Stimulated activated memory B cell treated with anti-CD40 and anti-IgM and Interleukin-4, amounts not matched to agents 10 μg/mL and 1 μg/mL and 100 μg/mL, for 72 hours (primary cell): Measurements from ENCODE around the gene UBQLN4.
A peak's percentile ranks its signal among the peaks of the same experiment; 100 is the strongest.
"Not testable (repeated sequence)": the region's sequence is repeated elsewhere in the genome, so short reads cannot be mapped to it uniquely, and the experiment has no call there.

Experiments used
- ATAC-seq: fragments of 150-1000 bp; cut with Tn5 transposase; 2 replicates; pipeline ENCODE4 v1.10.0; 2021
- H3K27ac Mint-ChIP-seq: one replicate; pipeline ENCODE4 v1.8.0; 2022; ENCODE audit warnings: mild to moderate bottlenecking, mixed read lengths
- H3K27me3 Mint-ChIP-seq: one replicate; pipeline ENCODE4 v1.8.0; 2022; ENCODE audit warnings: mixed read lengths
- H3K36me3 Mint-ChIP-seq: one replicate; pipeline ENCODE4 v1.8.0; 2022; ENCODE audit warnings: mixed read lengths
- H3K4me1 Mint-ChIP-seq: one replicate; pipeline ENCODE4 v1.8.0; 2022; ENCODE audit warnings: mixed read lengths
- H3K4me3 Mint-ChIP-seq: one replicate; pipeline ENCODE4 v1.8.0; 2022; ENCODE audit warnings: mild to moderate bottlenecking, moderate library complexity, mixed read lengths
- H3K9me3 Mint-ChIP-seq: one replicate; pipeline ENCODE4 v1.8.0; 2022; ENCODE audit warnings: mixed read lengths

UBQLN4 gene

DNA sequence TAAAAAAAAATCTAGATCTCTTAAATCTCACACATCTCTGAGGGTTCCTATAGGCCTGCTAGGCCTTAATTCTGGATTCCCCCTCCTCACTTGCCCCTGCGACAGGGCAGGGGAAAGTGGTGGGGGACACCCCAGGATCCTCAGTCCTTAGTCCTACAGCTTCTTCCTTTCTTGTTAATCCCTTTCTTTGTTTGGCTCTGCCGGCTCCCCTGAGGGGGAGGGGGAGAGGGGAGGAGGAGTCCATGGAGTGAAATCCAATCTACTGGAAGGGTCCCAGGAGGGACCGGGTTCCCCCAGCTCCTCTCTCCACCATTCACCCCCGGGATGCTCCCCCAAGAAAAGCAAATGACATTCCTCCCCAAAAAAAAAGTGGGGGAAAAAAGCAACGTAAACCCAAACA lies 20.1 kb upstream of the UBQLN4 start:
- no peak for ATAC-seq
- H3K27me3 Mint-ChIP-seq, result peaks cover 17% of the 10 kb centered on the region

GRCh38 chr1:156073110-156073687 lies 19.6 kb upstream of the UBQLN4 start:
- no peak overlapping the region for H3K4me3 Mint-ChIP-seq
- H3K4me1 Mint-ChIP-seq, result peaks cover 9% of the 10 kb centered on the region
- no peaks in the 10 kb centered on the region for H3K36me3 Mint-ChIP-seq
- no peaks in the 10 kb centered on the region for H3K9me3 Mint-ChIP-seq
- ATAC-seq, result no peak
- no peak overlapping the region for H3K27ac Mint-ChIP-seq
- peaks cover 17% of the 10 kb centered on the region for H3K27me3 Mint-ChIP-seq

More for the DNA sequence above, 20.1 kb upstream of the UBQLN4 start:
- Mint-ChIP-seq H3K9me3 (no peaks in the 10 kb centered on the region), H3K27ac (no peak overlapping the region), H3K36me3 (no peaks in the 10 kb centered on the region), H3K4me3 (no peak overlapping the region), H3K4me1 (peaks cover 9% of the 10 kb centered on the region)

GRCh38 chr1:156072251-156072650 lies 18.7 kb upstream of the UBQLN4 start:
- H3K4me1 Mint-ChIP-seq, result peaks cover 9% of the 10 kb centered on the region
- H3K9me3 Mint-ChIP-seq, result no peaks in the 10 kb centered on the region
- H3K27ac Mint-ChIP-seq, result no peak overlapping the region
- no peak for ATAC-seq
- no peak overlapping the region for H3K4me3 Mint-ChIP-seq
- H3K36me3 Mint-ChIP-seq, result no peaks in the 10 kb centered on the region
- peaks cover 17% of the 10 kb centered on the region for H3K27me3 Mint-ChIP-seq

GRCh38 chr1:156071332-156071816 lies 17.8 kb upstream of the UBQLN4 start:
- ATAC-seq, H3K36me3 Mint-ChIP-seq, H3K9me3 Mint-ChIP-seq, H3K27ac Mint-ChIP-seq, H3K4me3 Mint-ChIP-seq: not testable (repeated sequence)
- H3K4me1 Mint-ChIP-seq, result peaks cover 12% of the 10 kb centered on the region
- peaks cover 17% of the 10 kb centered on the region for H3K27me3 Mint-ChIP-seq

DNA sequence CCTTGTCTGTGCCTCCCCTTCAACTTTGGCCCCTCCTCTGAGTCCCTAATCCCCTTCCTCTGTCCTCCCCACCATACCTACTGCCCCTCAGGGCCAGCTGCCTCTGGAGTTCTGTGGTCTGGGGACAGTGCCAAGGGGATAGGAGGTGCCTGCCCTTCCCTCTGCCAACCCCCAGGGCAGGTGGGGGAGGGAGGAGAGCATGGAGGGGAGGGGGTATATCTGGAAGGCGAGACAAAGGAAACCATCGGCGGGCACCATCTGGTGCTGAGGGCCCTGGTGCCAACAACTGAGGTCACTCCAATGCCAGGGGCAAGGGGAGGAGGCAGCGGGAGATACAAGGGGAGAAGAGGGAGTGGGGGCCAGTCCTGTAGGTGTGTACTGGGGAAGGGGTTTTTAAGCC lies 16.9 kb upstream of the UBQLN4 start:
- H3K36me3 Mint-ChIP-seq, result no peaks in the 10 kb centered on the region
- peaks cover 17% of the 10 kb centered on the region for H3K27me3 Mint-ChIP-seq
- no peaks in the 10 kb centered on the region for H3K9me3 Mint-ChIP-seq
- H3K4me1 Mint-ChIP-seq, result peaks cover 13% of the 10 kb centered on the region
- ATAC-seq, result no peak
- no peak overlapping the region for H3K4me3 Mint-ChIP-seq
- H3K27ac Mint-ChIP-seq, result no peak overlapping the region

DNA sequence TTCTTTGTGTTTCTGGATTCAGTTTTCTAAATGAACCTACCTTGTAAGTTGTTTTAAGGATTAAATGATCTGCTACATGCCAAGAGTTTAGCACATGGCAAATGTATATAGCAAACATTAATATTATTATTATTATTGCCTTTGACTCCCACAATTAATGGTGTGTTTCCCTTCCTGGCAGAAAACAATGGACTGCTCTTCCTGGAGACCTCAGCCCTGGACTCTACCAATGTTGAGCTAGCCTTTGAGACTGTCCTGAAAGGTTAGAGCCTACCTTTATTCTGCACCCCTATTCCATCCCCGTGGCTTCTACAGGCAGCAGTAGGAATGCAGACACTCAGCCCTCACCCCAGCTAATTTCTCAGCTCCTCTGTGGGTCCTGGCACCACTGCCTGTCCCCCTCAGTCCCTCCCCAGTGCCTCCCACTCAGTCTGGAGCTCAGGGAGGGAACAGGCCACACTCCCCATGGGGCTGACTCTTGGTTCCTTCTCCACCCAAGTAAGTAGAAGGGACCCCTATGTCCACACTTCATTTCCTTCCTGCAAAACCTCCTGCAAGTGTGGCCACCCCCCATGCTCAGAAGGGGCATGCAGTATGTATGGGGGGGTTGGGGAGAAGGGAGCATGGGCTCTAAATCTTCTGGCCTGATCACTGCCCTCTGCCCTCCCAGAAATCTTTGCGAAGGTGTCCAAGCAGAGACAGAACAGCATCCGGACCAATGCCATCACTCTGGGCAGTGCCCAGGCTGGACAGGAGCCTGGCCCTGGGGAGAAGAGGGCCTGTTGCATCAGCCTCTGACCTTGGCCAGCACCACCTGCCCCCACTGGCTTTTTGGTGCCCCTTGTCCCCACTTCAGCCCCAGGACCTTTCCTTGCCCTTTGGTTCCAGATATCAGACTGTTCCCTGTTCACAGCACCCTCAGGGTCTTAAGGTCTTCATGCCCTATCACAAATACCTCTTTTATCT lies 16.2 kb upstream of the UBQLN4 start:
- H3K27me3 Mint-ChIP-seq, result peaks cover 17% of the 10 kb centered on the region
- H3K36me3 Mint-ChIP-seq, result no peaks in the 10 kb centered on the region
- H3K9me3 Mint-ChIP-seq, result no peaks in the 10 kb centered on the region
- no peak overlapping the region for H3K27ac Mint-ChIP-seq
- H3K4me1 Mint-ChIP-seq, result peaks cover 8% of the 10 kb centered on the region
- no peak overlapping the region for H3K4me3 Mint-ChIP-seq
- no peak for ATAC-seq

DNA sequence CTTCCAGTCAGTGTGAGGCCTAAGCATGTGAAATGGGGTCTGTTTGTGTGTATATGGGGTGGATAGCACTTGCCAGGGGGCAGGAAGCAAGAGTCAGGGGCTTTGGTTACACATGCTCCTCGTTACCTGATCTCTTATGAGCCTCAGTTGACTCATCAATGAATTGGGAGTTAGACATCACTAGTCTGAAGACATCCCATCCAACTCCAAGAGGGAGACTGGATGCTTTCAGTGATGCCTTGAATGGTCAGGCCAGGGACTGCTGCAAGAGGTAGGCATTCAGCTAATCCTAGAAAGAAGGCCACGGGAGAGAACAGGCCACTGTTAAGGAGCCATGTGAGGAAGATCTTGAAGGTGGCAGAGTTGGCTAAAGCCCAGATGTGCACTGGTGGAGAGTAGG lies 13.7 kb upstream of the UBQLN4 start:
- H3K4me3 Mint-ChIP-seq, result no peak overlapping the region
- H3K27me3 Mint-ChIP-seq, result peaks cover 17% of the 10 kb centered on the region
- no peak overlapping the region for H3K27ac Mint-ChIP-seq
- H3K9me3 Mint-ChIP-seq, result no peaks in the 10 kb centered on the region
- no peak for ATAC-seq
- H3K4me1 Mint-ChIP-seq, result peaks cover 8% of the 10 kb centered on the region
- no peaks in the 10 kb centered on the region for H3K36me3 Mint-ChIP-seq

GRCh38 chr1:156065871-156066270 lies 12.3 kb upstream of the UBQLN4 start:
- H3K36me3 Mint-ChIP-seq, result no peaks in the 10 kb centered on the region
- no peak for ATAC-seq
- H3K4me3 Mint-ChIP-seq, result no peak overlapping the region

GRCh38 chr1:156065212-156065611 lies 11.6 kb upstream of the UBQLN4 start:
- no peaks in the 10 kb centered on the region for H3K36me3 Mint-ChIP-seq
- no peaks in the 10 kb centered on the region for H3K9me3 Mint-ChIP-seq
- H3K27ac Mint-ChIP-seq, result no peak overlapping the region
- H3K4me3 Mint-ChIP-seq, result no peak overlapping the region
- peaks cover 8% of the 10 kb centered on the region for H3K4me1 Mint-ChIP-seq
- ATAC-seq, result no peak
- H3K27me3 Mint-ChIP-seq, result peaks cover 3% of the 10 kb centered on the region

More at GRCh38 chr1:156065871-156066270, 12.3 kb upstream of the UBQLN4 start:
- Mint-ChIP-seq H3K9me3 (no peaks in the 10 kb centered on the region), H3K27ac (no peak overlapping the region), H3K4me1 (peaks cover 8% of the 10 kb centered on the region), H3K27me3 (peaks cover 10% of the 10 kb centered on the region)

DNA sequence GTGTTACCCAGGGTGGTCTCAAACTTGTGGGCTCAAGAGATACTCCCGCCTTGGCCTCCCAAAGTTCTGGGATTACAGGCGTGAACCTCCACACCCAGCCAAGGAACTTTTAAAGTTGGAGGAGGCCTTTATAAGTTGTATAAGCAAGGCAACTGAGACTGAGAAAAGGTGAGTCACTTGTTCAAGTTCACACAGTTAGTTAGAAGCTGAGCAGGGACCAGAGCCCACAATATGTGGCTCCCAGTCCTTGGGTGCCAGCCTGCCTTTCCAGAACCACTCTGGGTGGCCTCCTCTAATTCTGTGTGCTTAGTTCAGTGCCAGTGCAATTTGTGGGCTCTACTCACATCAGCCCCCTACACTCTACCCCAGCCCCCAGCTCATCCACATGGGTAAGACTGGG lies 11.0 kb upstream of the UBQLN4 start:
- Mint-ChIP-seq H3K9me3 (no peaks in the 10 kb centered on the region), H3K27me3 (no peaks in the 10 kb centered on the region), H3K4me1 (peaks cover 8% of the 10 kb centered on the region), H3K36me3 (no peaks in the 10 kb centered on the region), H3K27ac (no peak overlapping the region), H3K4me3 (no peak overlapping the region)
- no peak for ATAC-seq

DNA sequence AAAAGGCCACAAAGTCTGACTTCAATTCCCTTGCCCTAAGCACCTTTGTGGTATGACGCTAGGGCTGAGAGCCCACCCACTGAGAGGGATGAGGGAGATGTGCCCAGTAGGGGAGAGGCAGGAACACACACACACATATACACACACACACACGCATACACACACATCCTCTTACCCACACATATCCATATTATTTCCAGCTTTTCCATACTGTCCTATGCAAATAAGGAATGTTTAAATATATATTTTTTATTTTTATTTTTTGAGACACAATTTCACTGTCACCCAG lies 10.3 kb upstream of the UBQLN4 start:
- H3K9me3 Mint-ChIP-seq, result no peaks in the 10 kb centered on the region
- no peak overlapping the region for H3K4me3 Mint-ChIP-seq
- H3K27ac Mint-ChIP-seq, result no peak overlapping the region
- H3K36me3 Mint-ChIP-seq, result no peaks in the 10 kb centered on the region
- no peak for ATAC-seq
- H3K27me3 Mint-ChIP-seq, result no peaks in the 10 kb centered on the region
- H3K4me1 Mint-ChIP-seq, result peaks cover 8% of the 10 kb centered on the region

DNA sequence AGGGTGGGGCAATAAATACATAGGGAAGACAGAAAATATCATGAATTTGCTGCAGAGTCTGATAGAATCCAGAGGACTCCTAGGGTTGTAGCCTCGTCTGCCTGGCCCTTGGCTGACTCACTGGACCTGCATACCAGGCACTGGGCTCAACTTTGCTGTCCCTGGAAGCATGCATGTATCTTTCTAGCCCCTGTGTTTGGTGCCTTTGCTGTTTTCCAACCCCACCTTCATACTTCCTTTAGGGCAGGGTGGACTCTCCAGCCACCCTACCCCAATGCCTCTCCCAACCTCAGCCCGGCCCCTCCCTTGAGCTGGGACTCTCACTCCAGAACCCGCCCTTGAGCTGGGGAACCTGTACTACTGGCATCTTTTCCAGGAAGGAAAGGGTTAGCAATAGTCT lies 8.6 kb upstream of the UBQLN4 start:
- no peaks in the 10 kb centered on the region for H3K9me3 Mint-ChIP-seq
- no peak overlapping the region for H3K4me3 Mint-ChIP-seq
- peaks cover 6% of the 10 kb centered on the region for H3K36me3 Mint-ChIP-seq
- no peak for ATAC-seq
- H3K4me1 Mint-ChIP-seq, result peaks cover 8% of the 10 kb centered on the region
- H3K27me3 Mint-ChIP-seq, result no peaks in the 10 kb centered on the region
- no peak overlapping the region for H3K27ac Mint-ChIP-seq

GRCh38 chr1:156060937-156061636 lies 7.5 kb upstream of the UBQLN4 start, which contains the start of gene RAB25:
Gene RAB25, plus strand, starts transcription at chr1:156061160. Its CDS starts 241 bp downstream, at chr1:156061401.
- no peaks in the 10 kb centered on the region for H3K27me3 Mint-ChIP-seq
- no peaks in the 10 kb centered on the region for H3K9me3 Mint-ChIP-seq
- H3K27ac Mint-ChIP-seq, result no peak within 1 kb of the TSS
- no peak for ATAC-seq
- peaks cover 8% of the 10 kb centered on the region for H3K4me1 Mint-ChIP-seq
- H3K36me3 Mint-ChIP-seq, result peaks cover 11% of the 10 kb centered on the region
- no peak within 1 kb of the TSS for H3K4me3 Mint-ChIP-seq

- H3K4me3 Mint-ChIP-seq, result no peak overlapping the region
- H3K27me3 Mint-ChIP-seq, result no peaks in the 10 kb centered on the region
- H3K27ac Mint-ChIP-seq, result peak overlapping the region; percentile 85
- no peak for ATAC-seq
- H3K4me1 Mint-ChIP-seq, result peaks cover 32% of the 10 kb centered on the region
- peaks cover 11% of the 10 kb centered on the region for H3K36me3 Mint-ChIP-seq
- H3K9me3 Mint-ChIP-seq, result no peaks in the 10 kb centered on the region
These were observed 2.8 kb upstream of the UBQLN4 start for GRCh38 chr1:156056326-156056849.
